Liver (tissue), 3 donors: ENCODE data around the gene IL21R.

Source experiments
- GABPA ChIP-seq, 2 donors: IDR thresholded peaks in 1 of 2; conservative IDR thresholded peaks in 1 of 2; 2 replicates each; pipeline ENCODE4 v1.6.1; 2016; ENCODE audit warnings: antibody characterized with exemption in 2 of 2, mild to moderate bottlenecking in 1 of 2, moderate library complexity in 1 of 2
- NR2F2 ChIP-seq: IDR thresholded peaks from 2 replicates; pipeline ENCODE4 v1.6.1; 2016; ENCODE audit warnings: antibody characterized with exemption
- RAD21 ChIP-seq, 2 donors: IDR thresholded peaks; 2 replicates each; pipeline ENCODE4 v1.6.1; 2016; ENCODE audit warnings: antibody characterized with exemption in 2 of 2, mild to moderate bottlenecking in 2 of 2
- TAF1 ChIP-seq: conservative IDR thresholded peaks from 2 replicates; pipeline ENCODE4 v1.6.1; 2016; ENCODE audit warnings: antibody characterized with exemption, mild to moderate bottlenecking
- YY1 ChIP-seq: IDR thresholded peaks from 2 replicates; pipeline ENCODE4 v1.6.1; 2016; ENCODE audit warnings: antibody characterized with exemption, mild to moderate bottlenecking
- TF ChIP-seq, protein P1 (sequence below): fragments of 150-350 bp; IDR thresholded peaks from 2 replicates; pipeline ENCODE4 v1.5.1; 2017; ENCODE audit warnings: improper control_type of control experiment, low read depth, low read length; ENCODE audit not compliant: missing input control
- TF ChIP-seq, protein P2 (sequence below): IDR thresholded peaks from 2 replicates; pipeline ENCODE4 v1.6.1; 2016; ENCODE audit warnings: antibody characterized with exemption, mild to moderate bottlenecking
- TF ChIP-seq, protein P3 (sequence below): IDR thresholded peaks from 2 replicates; pipeline ENCODE4 v1.6.1; 2016; ENCODE audit warnings: antibody characterized with exemption
- donor health status: healthy.
- donor health status: healthy.

DNA sequence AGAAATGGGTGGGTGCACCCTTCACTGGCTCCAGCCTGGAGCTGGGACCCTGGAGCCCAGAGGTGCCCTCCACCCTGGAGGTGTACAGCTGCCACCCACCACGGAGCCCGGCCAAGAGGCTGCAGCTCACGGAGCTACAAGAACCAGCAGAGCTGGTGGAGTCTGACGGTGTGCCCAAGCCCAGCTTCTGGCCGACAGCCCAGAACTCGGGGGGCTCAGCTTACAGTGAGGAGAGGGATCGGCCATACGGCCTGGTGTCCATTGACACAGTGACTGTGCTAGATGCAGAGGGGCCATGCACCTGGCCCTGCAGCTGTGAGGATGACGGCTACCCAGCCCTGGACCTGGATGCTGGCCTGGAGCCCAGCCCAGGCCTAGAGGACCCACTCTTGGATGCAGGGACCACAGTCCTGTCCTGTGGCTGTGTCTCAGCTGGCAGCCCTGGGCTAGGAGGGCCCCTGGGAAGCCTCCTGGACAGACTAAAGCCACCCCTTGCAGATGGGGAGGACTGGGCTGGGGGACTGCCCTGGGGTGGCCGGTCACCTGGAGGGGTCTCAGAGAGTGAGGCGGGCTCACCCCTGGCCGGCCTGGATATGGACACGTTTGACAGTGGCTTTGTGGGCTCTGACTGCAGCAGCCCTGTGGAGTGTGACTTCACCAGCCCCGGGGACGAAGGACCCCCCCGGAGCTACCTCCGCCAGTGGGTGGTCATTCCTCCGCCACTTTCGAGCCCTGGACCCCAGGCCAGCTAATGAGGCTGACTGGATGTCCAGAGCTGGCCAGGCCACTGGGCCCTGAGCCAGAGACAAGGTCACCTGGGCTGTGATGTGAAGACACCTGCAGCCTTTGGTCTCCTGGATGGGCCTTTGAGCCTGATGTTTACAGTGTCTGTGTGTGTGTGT lies 46.8 kb downstream of the IL21R start:
- TF ChIP-seq RAD21 (IDR thresholded peaks at IDR 0.05) (no peak), GABPA (IDR thresholded peaks at IDR 0.05 in 1 of 2, conservative IDR thresholded peaks at IDR 0.05 in 1 of 2) (no peak), YY1 (no peak), NR2F2 (no peak), TAF1 (no peak)
- TF ChIP-seq, protein P1, sequence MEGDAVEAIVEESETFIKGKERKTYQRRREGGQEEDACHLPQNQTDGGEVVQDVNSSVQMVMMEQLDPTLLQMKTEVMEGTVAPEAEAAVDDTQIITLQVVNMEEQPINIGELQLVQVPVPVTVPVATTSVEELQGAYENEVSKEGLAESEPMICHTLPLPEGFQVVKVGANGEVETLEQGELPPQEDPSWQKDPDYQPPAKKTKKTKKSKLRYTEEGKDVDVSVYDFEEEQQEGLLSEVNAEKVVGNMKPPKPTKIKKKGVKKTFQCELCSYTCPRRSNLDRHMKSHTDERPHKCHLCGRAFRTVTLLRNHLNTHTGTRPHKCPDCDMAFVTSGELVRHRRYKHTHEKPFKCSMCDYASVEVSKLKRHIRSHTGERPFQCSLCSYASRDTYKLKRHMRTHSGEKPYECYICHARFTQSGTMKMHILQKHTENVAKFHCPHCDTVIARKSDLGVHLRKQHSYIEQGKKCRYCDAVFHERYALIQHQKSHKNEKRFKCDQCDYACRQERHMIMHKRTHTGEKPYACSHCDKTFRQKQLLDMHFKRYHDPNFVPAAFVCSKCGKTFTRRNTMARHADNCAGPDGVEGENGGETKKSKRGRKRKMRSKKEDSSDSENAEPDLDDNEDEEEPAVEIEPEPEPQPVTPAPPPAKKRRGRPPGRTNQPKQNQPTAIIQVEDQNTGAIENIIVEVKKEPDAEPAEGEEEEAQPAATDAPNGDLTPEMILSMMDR: no peak
- TF ChIP-seq, protein P2, sequence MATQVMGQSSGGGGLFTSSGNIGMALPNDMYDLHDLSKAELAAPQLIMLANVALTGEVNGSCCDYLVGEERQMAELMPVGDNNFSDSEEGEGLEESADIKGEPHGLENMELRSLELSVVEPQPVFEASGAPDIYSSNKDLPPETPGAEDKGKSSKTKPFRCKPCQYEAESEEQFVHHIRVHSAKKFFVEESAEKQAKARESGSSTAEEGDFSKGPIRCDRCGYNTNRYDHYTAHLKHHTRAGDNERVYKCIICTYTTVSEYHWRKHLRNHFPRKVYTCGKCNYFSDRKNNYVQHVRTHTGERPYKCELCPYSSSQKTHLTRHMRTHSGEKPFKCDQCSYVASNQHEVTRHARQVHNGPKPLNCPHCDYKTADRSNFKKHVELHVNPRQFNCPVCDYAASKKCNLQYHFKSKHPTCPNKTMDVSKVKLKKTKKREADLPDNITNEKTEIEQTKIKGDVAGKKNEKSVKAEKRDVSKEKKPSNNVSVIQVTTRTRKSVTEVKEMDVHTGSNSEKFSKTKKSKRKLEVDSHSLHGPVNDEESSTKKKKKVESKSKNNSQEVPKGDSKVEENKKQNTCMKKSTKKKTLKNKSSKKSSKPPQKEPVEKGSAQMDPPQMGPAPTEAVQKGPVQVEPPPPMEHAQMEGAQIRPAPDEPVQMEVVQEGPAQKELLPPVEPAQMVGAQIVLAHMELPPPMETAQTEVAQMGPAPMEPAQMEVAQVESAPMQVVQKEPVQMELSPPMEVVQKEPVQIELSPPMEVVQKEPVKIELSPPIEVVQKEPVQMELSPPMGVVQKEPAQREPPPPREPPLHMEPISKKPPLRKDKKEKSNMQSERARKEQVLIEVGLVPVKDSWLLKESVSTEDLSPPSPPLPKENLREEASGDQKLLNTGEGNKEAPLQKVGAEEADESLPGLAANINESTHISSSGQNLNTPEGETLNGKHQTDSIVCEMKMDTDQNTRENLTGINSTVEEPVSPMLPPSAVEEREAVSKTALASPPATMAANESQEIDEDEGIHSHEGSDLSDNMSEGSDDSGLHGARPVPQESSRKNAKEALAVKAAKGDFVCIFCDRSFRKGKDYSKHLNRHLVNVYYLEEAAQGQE: no peak
- TF ChIP-seq, protein P3, sequence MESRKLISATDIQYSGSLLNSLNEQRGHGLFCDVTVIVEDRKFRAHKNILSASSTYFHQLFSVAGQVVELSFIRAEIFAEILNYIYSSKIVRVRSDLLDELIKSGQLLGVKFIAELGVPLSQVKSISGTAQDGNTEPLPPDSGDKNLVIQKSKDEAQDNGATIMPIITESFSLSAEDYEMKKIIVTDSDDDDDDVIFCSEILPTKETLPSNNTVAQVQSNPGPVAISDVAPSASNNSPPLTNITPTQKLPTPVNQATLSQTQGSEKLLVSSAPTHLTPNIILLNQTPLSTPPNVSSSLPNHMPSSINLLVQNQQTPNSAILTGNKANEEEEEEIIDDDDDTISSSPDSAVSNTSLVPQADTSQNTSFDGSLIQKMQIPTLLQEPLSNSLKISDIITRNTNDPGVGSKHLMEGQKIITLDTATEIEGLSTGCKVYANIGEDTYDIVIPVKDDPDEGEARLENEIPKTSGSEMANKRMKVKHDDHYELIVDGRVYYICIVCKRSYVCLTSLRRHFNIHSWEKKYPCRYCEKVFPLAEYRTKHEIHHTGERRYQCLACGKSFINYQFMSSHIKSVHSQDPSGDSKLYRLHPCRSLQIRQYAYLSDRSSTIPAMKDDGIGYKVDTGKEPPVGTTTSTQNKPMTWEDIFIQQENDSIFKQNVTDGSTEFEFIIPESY: no peak
